Neuronal stem cell (in vitro differentiated cells): ENCODE data around the gene BANF2.

Source experiments
- DNase-seq: peaks from one replicate; pipeline ENCODE4 v3.0.0-alpha.2; 2013; ENCODE audit warnings: low spot score
- H2AFZ ChIP-seq: one replicate; pipeline ENCODE4 v1.6.1; 2013; ENCODE audit warnings: mild to moderate bottlenecking, low read length, inconsistent platforms
- H2AK5ac ChIP-seq: 2 replicates; pipeline ENCODE4 v1.6.1; 2013; ENCODE audit warnings: low read depth, mild to moderate bottlenecking, inconsistent platforms, low read length, moderate library complexity, mixed read lengths
- H2BK120ac ChIP-seq: 2 replicates; pipeline ENCODE4 v1.6.1; 2013; ENCODE audit warnings: low read depth, mild to moderate bottlenecking, inconsistent platforms, low read length, moderate library complexity, mixed read lengths
- H2BK12ac ChIP-seq: one replicate; pipeline ENCODE4 v1.6.1; 2013; ENCODE audit warnings: low read length, inconsistent platforms
- H2BK15ac ChIP-seq: 2 replicates; pipeline ENCODE4 v1.6.1; 2013; ENCODE audit warnings: mild to moderate bottlenecking, low read length, inconsistent platforms, mixed read lengths
- H2BK5ac ChIP-seq: one replicate; pipeline ENCODE4 v1.6.1; 2013; ENCODE audit warnings: inconsistent platforms, mild to moderate bottlenecking, low read length, moderate library complexity
- H3K14ac ChIP-seq: one replicate; pipeline ENCODE4 v1.6.1; 2013; ENCODE audit warnings: low read length, inconsistent platforms
- H3K18ac ChIP-seq: 2 replicates; pipeline ENCODE4 v1.6.1; 2013; ENCODE audit warnings: low read length, inconsistent platforms
- H3K23ac ChIP-seq: 2 replicates; pipeline ENCODE4 v1.6.1; 2013; ENCODE audit warnings: low read depth, mild to moderate bottlenecking, mixed read lengths, low read length, inconsistent platforms; ENCODE audit not compliant: poor library complexity
- H3K27ac ChIP-seq: replicated peaks from 3 replicates; pipeline ENCODE4 v1.5.1; 2013; ENCODE audit warnings: low read length, inconsistent platforms
- H3K27me3 ChIP-seq, 3 experiments: 2 replicates each; pipeline ENCODE4 v1.6.1; 2013; ENCODE audit warnings: low read length in 3 of 3, mild to moderate bottlenecking in 2 of 3, inconsistent platforms in 1 of 3, low read depth in 1 of 3, mixed read lengths in 1 of 3, moderate library complexity in 1 of 3; ENCODE audit not compliant: control insufficient read depth in 3 of 3, insufficient read depth in 3 of 3
- H3K36me3 ChIP-seq, 2 donors: replicated peaks in 1 of 2; 2 replicates each; pipeline ENCODE4 v1.6.1; 2013; ENCODE audit warnings: low read length in 2 of 2; ENCODE audit not compliant: control insufficient read depth in 2 of 2, insufficient read depth in 2 of 2
- H3K4ac ChIP-seq: 2 replicates; pipeline ENCODE4 v1.6.1; 2013; ENCODE audit warnings: inconsistent platforms, mild to moderate bottlenecking, low read length, moderate library complexity
- H3K4me1 ChIP-seq, 2 donors: 1 replicate in 1 of 2; 2 replicates in 1 of 2; pipeline ENCODE4 v1.6.1; 2013; ENCODE audit warnings: low read length in 2 of 2, low read depth in 1 of 2; ENCODE audit not compliant: control insufficient read depth in 2 of 2, insufficient read depth in 1 of 2
- H3K4me2 ChIP-seq: one replicate; pipeline ENCODE4 v1.6.1; 2013; ENCODE audit warnings: mild to moderate bottlenecking, low read length, inconsistent platforms; ENCODE audit not compliant: insufficient read depth, poor library complexity, severe bottlenecking
- H3K4me3 ChIP-seq, 2 donors: 2 replicates each; pipeline ENCODE4 v1.5.1; 2013; ENCODE audit warnings: low read length in 2 of 2, mild to moderate bottlenecking in 2 of 2, inconsistent platforms in 1 of 2, moderate library complexity in 1 of 2
- H3K79me1 ChIP-seq: one replicate; pipeline ENCODE4 v1.6.1; 2013; ENCODE audit warnings: low read depth, mild to moderate bottlenecking, inconsistent platforms, low read length, moderate library complexity
- H3K9ac ChIP-seq: one replicate; pipeline ENCODE4 v1.6.1; 2013; ENCODE audit warnings: mild to moderate bottlenecking, low read depth, low read length, inconsistent platforms; ENCODE audit not compliant: poor library complexity
- H3K9me3 ChIP-seq, 2 donors: replicated peaks in 1 of 2; 2 replicates each; pipeline versions ENCODE3 to v1.6.1; 2013; ENCODE audit warnings: low read length in 2 of 2, mild to moderate bottlenecking in 2 of 2, inconsistent platforms in 1 of 2, low read depth in 1 of 2, mixed read lengths in 1 of 2, moderate library complexity in 1 of 2; ENCODE audit not compliant: control insufficient read depth in 2 of 2, insufficient read depth in 1 of 2
- H4K8ac ChIP-seq: one replicate; pipeline ENCODE4 v1.6.1; 2013; ENCODE audit warnings: low read depth, mild to moderate bottlenecking, inconsistent platforms, low read length, moderate library complexity
- H4K91ac ChIP-seq: one replicate; pipeline ENCODE4 v1.6.1; 2013; ENCODE audit warnings: low read length, low read depth, mild to moderate bottlenecking, inconsistent platforms; ENCODE audit not compliant: poor library complexity
- WGBS, 2 donors: extraction: QIAGEN DNeasy Blood & Tissue Kit; methylation state at CpG; one replicate each; pipeline ENCODE4 v1.1.7; 2013; ENCODE audit warnings: missing lambda C conversion rate in 2 of 2, mixed read lengths in 1 of 2; ENCODE audit not compliant: insufficient read length in 2 of 2, insufficient replicate concordance in 1 of 2; ENCODE audit errors: extremely low coverage in 2 of 2; 5-methylcytosine and 5-hydroxymethylcytosine counted together

BANF2 gene

GRCh38 chr20:17688965-17689364 lies 10.8 kb upstream of the BANF2 start:
- H3K27me3 ChIP-seq = peaks cover 0 to 40% (median 4%) of the 10 kb centered on the region in 3 experiments
- no peak overlapping the region for H3K27ac ChIP-seq
- H3K4ac ChIP-seq = no peak overlapping the region
- H3K9ac ChIP-seq = no peak overlapping the region
- WGBS, 2 donors = no CpG with 5 or more reads among the region's 2 CpGs
- H3K14ac ChIP-seq = no peak overlapping the region
- H3K18ac ChIP-seq = no peak overlapping the region
- no peak overlapping the region for H2AFZ ChIP-seq
- no peaks in the 10 kb centered on the region for H3K4me1 ChIP-seq
- no peak overlapping the region for H2BK5ac ChIP-seq
- no peak overlapping the region for H3K4me2 ChIP-seq
- no peak overlapping the region for H2BK120ac ChIP-seq
- H3K36me3 ChIP-seq = no peaks in the 10 kb centered on the region
- DNase-seq = no peak
- no peak overlapping the region for H4K8ac ChIP-seq
- no peak overlapping the region for H3K4me3 ChIP-seq
- no peak overlapping the region for H4K91ac ChIP-seq
- H3K79me1 ChIP-seq = no peaks in the 10 kb centered on the region
- peaks cover 3 to 4% of the 10 kb centered on the region in 2 donors for H3K9me3 ChIP-seq
- H2BK15ac ChIP-seq = no peak overlapping the region
- H2AK5ac ChIP-seq = no peak overlapping the region
- no peak overlapping the region for H3K23ac ChIP-seq
- no peak overlapping the region for H2BK12ac ChIP-seq

- no peak overlapping the region for H3K4me3 ChIP-seq
- H3K27me3 ChIP-seq = peaks cover 0 to 31% (median 2%) of the 10 kb centered on the region in 3 experiments
- no peak overlapping the region for H3K27ac ChIP-seq
- no CpG with 5 or more reads among the region's 2 CpGs for WGBS, 2 donors
- H2BK12ac ChIP-seq = no peak overlapping the region
- no peak overlapping the region for H2BK15ac ChIP-seq
- H4K91ac ChIP-seq = no peak overlapping the region
- H4K8ac ChIP-seq = no peak overlapping the region
- H3K9ac ChIP-seq = no peak overlapping the region
- H3K4me1 ChIP-seq = no peaks in the 10 kb centered on the region
- H2BK5ac ChIP-seq = no peak overlapping the region
- no peak overlapping the region for H3K4me2 ChIP-seq
- no peak overlapping the region for H2AK5ac ChIP-seq
- peaks cover 3 to 4% of the 10 kb centered on the region in 2 donors for H3K9me3 ChIP-seq
- no peak overlapping the region for H3K18ac ChIP-seq
- no peak overlapping the region for H3K14ac ChIP-seq
- no peak overlapping the region for H2BK120ac ChIP-seq
- no peak overlapping the region for H3K23ac ChIP-seq
- H3K79me1 ChIP-seq = no peaks in the 10 kb centered on the region
- H3K4ac ChIP-seq = no peak overlapping the region
- no peak for DNase-seq
- H2AFZ ChIP-seq = no peak overlapping the region
- no peaks in the 10 kb centered on the region for H3K36me3 ChIP-seq
Observed at GRCh38 chr20:17690144-17690543, 9.6 kb upstream of the BANF2 start.

- Histone ChIP-seq H3K27ac (no peak overlapping the region), H3K4me2 (no peak overlapping the region), H3K79me1 (no peaks in the 10 kb centered on the region), H2AFZ (no peak overlapping the region), H3K14ac (no peak overlapping the region), H2BK12ac (no peak overlapping the region), H2BK5ac (no peak overlapping the region), H2AK5ac (no peak overlapping the region), H3K23ac (no peak overlapping the region), H4K8ac (no peak overlapping the region), H3K4me1 (no peaks in the 10 kb centered on the region), H3K18ac (no peak overlapping the region), H2BK120ac (no peak overlapping the region), H3K27me3 (peaks cover 0 to 24% (median 2%) of the 10 kb centered on the region in 3 experiments), H3K9ac (no peak overlapping the region), H4K91ac (no peak overlapping the region), H3K4ac (no peak overlapping the region), H2BK15ac (no peak overlapping the region), H3K9me3 (peaks cover 3 to 4% of the 10 kb centered on the region in 2 donors), H3K36me3 (no peaks in the 10 kb centered on the region), H3K4me3 (no peak overlapping the region)
- no CpG with 5 or more reads among the region's 2 CpGs for WGBS, 2 donors
- no peak for DNase-seq
Observed at GRCh38 chr20:17691758-17692157, 8.0 kb upstream of the BANF2 start.

GRCh38 chr20:17693444-17694001 lies 6.2 kb upstream of the BANF2 start:
- Histone ChIP-seq H3K27ac (no peak overlapping the region), H3K4me3 (no peak overlapping the region), H3K4ac (no peak overlapping the region), H3K79me1 (no peaks in the 10 kb centered on the region), H2AK5ac (no peak overlapping the region), H2BK120ac (no peak overlapping the region), H3K4me1 (no peaks in the 10 kb centered on the region), H3K18ac (no peak overlapping the region), H3K14ac (no peak overlapping the region), H4K91ac (no peak overlapping the region), H3K9ac (no peak overlapping the region), H2BK15ac (no peak overlapping the region), H2BK12ac (no peak overlapping the region), H2BK5ac (no peak overlapping the region), H3K36me3 (no peaks in the 10 kb centered on the region), H3K23ac (no peak overlapping the region), H3K27me3 (peaks cover 0 to 20% (median 0%) of the 10 kb centered on the region in 3 experiments), H4K8ac (no peak overlapping the region), H2AFZ (no peak overlapping the region), H3K9me3 (peaks cover 3 to 4% of the 10 kb centered on the region in 2 donors), H3K4me2 (no peak overlapping the region)
- no peak for DNase-seq
- no CpG with 5 or more reads among the region's 18 CpGs for WGBS, 2 donors
